Loucy (cell line): ENCODE measurements around the gene SLC9A8.

Experiments used
- H2AFZ ChIP-seq: fragments of 200-600 bp; sonication (generic); 2 replicates; pipeline ENCODE4 v1.6.0; 2016; ENCODE audit warnings: antibody characterized with exemption, mild to moderate bottlenecking, low read length, moderate library complexity
- H3F3A ChIP-seq: fragments of 200-600 bp; 2 replicates; pipeline ENCODE4 v1.6.0; 2016; ENCODE audit warnings: antibody characterized with exemption, low read depth, mild to moderate bottlenecking
- H3K27me3 ChIP-seq: fragments of 200-600 bp; sonication (generic); 2 replicates; pipeline ENCODE4 v1.6.1; 2014; ENCODE audit warnings: low read length, mild to moderate bottlenecking; ENCODE audit not compliant: insufficient read depth, poor library complexity, severe bottlenecking
- H3K36me3 ChIP-seq: fragments of 200-600 bp; sonication (generic); 2 replicates; pipeline ENCODE4 v1.6.1; 2016; ENCODE audit warnings: low read length; ENCODE audit not compliant: insufficient read depth
- H3K4me1 ChIP-seq: fragments of 200-600 bp; sonication (generic); 2 replicates; pipeline ENCODE4 v1.5.1; 2014; ENCODE audit warnings: low read length, mild to moderate bottlenecking; ENCODE audit not compliant: insufficient read depth, poor library complexity, severe bottlenecking
- H3K4me2 ChIP-seq: fragments of 200-600 bp; sonication (generic); 2 replicates; pipeline ENCODE4 v1.6.0; 2014; ENCODE audit warnings: antibody characterized with exemption, low read length, low read depth, mild to moderate bottlenecking; ENCODE audit not compliant: poor library complexity, severe bottlenecking
- H3K4me3 ChIP-seq: fragments of 200-600 bp; sonication (generic); 2 replicates; pipeline ENCODE4 v1.5.1; 2014; ENCODE audit warnings: low read length, mild to moderate bottlenecking, mixed read lengths; ENCODE audit not compliant: poor library complexity, severe bottlenecking
- H3K79me2 ChIP-seq: fragments of 200-600 bp; sonication (generic); 2 replicates; pipeline ENCODE4 v1.6.1; 2014; ENCODE audit warnings: low read length; ENCODE audit not compliant: insufficient read depth
- H3K9ac ChIP-seq: fragments of 200-600 bp; sonication (generic); 2 replicates; pipeline ENCODE4 v1.6.0; 2014; ENCODE audit warnings: mild to moderate bottlenecking, low read depth, low read length, moderate library complexity; ENCODE audit not compliant: poor library complexity, severe bottlenecking
- H3K9me2 ChIP-seq: fragments of 200-600 bp; sonication (generic); replicated peaks from 2 replicates; pipeline ENCODE4 v1.6.1; 2016; ENCODE audit warnings: low read depth, low read length, mixed read lengths
- H3K9me3 ChIP-seq: fragments of 200-600 bp; sonication (generic); 2 replicates; pipeline ENCODE4 v1.6.1; 2014; ENCODE audit warnings: mild to moderate bottlenecking, antibody characterized with exemption, low read length, low read depth; ENCODE audit not compliant: insufficient read depth
- H4K20me1 ChIP-seq: fragments of 200-600 bp; sonication (generic); 2 replicates; pipeline ENCODE4 v1.6.0; 2014; ENCODE audit warnings: antibody characterized with exemption, low read length, mild to moderate bottlenecking; ENCODE audit not compliant: insufficient read depth, poor library complexity, severe bottlenecking
- EZH2phosphoT487 ChIP-seq: fragments of 200-600 bp; IDR thresholded peaks from 2 replicates; pipeline ENCODE4 v1.6.1; 2018; ENCODE audit warnings: antibody characterized with exemption, mild to moderate bottlenecking, moderate library complexity, borderline replicate concordance
- TF ChIP-seq, protein P1 (sequence below): fragments of 200-600 bp; sonication (generic); conservative IDR thresholded peaks from 2 replicates; pipeline ENCODE4 v1.5.1; 2014; ENCODE audit warnings: mild to moderate bottlenecking, antibody characterized with exemption, low read length

The SLC9A8 gene

DNA sequence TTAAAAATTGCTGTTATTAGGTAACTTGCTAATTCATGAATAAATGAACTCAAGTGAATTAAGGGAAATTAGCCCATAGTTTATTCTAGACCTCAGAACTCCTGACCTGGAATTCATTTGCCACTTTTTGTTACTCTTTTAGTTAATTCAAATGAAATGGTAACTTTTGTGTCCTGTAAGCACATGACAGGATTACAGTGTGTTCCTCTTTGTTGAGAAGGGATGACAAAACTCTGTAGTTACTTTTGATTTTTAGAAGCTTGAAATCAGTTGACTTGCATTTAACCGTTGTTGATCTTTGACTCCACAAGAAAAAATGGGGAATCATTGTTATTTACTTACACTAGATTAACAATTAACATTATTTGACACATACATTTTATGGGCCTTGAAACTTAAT, 6.2 kb downstream of the SLC9A8 start:
- TF ChIP-seq, protein P1, sequence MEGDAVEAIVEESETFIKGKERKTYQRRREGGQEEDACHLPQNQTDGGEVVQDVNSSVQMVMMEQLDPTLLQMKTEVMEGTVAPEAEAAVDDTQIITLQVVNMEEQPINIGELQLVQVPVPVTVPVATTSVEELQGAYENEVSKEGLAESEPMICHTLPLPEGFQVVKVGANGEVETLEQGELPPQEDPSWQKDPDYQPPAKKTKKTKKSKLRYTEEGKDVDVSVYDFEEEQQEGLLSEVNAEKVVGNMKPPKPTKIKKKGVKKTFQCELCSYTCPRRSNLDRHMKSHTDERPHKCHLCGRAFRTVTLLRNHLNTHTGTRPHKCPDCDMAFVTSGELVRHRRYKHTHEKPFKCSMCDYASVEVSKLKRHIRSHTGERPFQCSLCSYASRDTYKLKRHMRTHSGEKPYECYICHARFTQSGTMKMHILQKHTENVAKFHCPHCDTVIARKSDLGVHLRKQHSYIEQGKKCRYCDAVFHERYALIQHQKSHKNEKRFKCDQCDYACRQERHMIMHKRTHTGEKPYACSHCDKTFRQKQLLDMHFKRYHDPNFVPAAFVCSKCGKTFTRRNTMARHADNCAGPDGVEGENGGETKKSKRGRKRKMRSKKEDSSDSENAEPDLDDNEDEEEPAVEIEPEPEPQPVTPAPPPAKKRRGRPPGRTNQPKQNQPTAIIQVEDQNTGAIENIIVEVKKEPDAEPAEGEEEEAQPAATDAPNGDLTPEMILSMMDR: no peak
- no peak for TF ChIP-seq EZH2phosphoT487
- Histone ChIP-seq H3K36me3 (peaks cover 13% of the 10 kb centered on the region), H3K79me2 (peaks cover 6% of the 10 kb centered on the region), H3K4me1 (peaks cover 26% of the 10 kb centered on the region), H3K4me3 (no peak overlapping the region), H2AFZ (no peak overlapping the region), H3K9me3 (no peaks in the 10 kb centered on the region), H4K20me1 (no peaks in the 10 kb centered on the region), H3K4me2 (no peak overlapping the region), H3F3A (0 out of 2 replicates have a peak, but pooled peaks cover 7% of the 10 kb centered on the region), H3K9me2 (no peaks in the 10 kb centered on the region), H3K9ac (no peak overlapping the region), H3K27me3 (no peaks in the 10 kb centered on the region)

DNA sequence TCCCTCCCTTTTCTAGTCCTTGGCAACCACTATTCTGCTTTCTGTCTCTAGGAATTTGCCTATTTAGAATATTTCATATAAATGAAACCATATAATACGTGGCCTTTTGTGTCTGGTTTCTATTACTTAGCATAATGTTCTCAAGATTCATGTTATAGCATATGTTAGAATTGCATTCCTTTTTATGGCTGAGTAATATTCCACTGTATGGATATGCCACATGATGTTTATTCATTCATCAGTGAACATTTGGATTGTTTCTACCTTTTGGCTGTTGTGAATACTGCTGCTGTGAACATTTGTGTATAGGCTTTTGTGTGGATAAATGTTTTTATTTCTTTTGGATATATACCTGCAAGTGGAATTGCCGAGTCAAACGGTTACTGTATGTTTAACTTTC, 7.1 kb downstream of the SLC9A8 start:
- Histone ChIP-seq H3K4me3 (no peak overlapping the region), H3K4me2 (no peak overlapping the region), H3K9me3 (no peaks in the 10 kb centered on the region), H3K36me3 (peaks cover 13% of the 10 kb centered on the region), H3K9me2 (no peaks in the 10 kb centered on the region), H3K79me2 (no peaks in the 10 kb centered on the region; the same call in 1 of the 2 replicates), H3F3A (0 out of 2 replicates have a peak, but pooled peaks cover 7% of the 10 kb centered on the region), H2AFZ (no peak overlapping the region), H3K4me1 (peaks cover 26% of the 10 kb centered on the region), H3K9ac (no peak overlapping the region), H4K20me1 (no peaks in the 10 kb centered on the region), H3K27me3 (no peaks in the 10 kb centered on the region)
- TF ChIP-seq EZH2phosphoT487: no peak
- TF ChIP-seq, protein P1: no peak

DNA sequence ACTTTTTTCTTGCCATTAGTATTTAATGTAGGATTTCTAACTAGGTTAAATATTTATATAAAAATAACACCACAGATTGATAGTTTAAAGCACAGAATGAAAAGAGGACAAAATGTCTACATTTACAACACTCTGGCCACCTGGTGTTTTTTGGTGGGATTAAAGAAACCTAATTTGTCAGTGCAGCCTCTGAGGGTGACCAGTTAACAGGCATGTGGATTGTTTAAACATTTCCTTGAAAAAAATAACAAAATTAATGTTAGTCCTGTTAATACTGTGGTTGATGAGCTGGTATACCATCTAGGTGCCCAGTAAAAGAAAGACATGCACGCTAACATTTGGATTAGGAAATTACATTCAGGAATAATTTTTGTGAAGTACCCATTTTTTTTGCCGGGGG, 8.8 kb downstream of the SLC9A8 start:
- Histone ChIP-seq H3K27me3 (no peaks in the 10 kb centered on the region), H3K9ac (no peak overlapping the region), H2AFZ (no peak overlapping the region), H3K9me2 (no peaks in the 10 kb centered on the region), H3K9me3 (no peaks in the 10 kb centered on the region), H3K4me1 (peaks cover 26% of the 10 kb centered on the region), H4K20me1 (no peaks in the 10 kb centered on the region), H3F3A (0 out of 2 replicates have a peak, but pooled peaks cover 7% of the 10 kb centered on the region), H3K79me2 (no peaks in the 10 kb centered on the region), H3K4me2 (no peak overlapping the region), H3K36me3 (peaks cover 9% of the 10 kb centered on the region), H3K4me3 (no peak overlapping the region)
- TF ChIP-seq EZH2phosphoT487: no peak
- TF ChIP-seq, protein P1: no peak
